GM12878 (cell line): ENCODE measurements around the gene XIRP1.

Experiments
- CHD1 ChIP-seq: IDR thresholded peaks from 2 replicates; pipeline ENCODE4 v1.6.1; 2012; ENCODE audit warnings: low read depth, low read length, improper control_type of control experiment
- CREB1 ChIP-seq: IDR thresholded peaks from 2 replicates; pipeline ENCODE4 v1.6.1; 2012; ENCODE audit warnings: low read depth, mild to moderate bottlenecking, inconsistent platforms
- EP300 ChIP-seq, 2 experiments: fragments of 150-350 bp in 1 of 2; IDR thresholded peaks; 2 replicates each; pipeline ENCODE4 v1.6.1; 2011 to 2012; ENCODE audit warnings: low read depth in 2 of 2, low read length in 2 of 2, borderline replicate concordance in 1 of 2, improper control_type of control experiment in 1 of 2, inconsistent platforms in 1 of 2; ENCODE audit not compliant: control insufficient read depth in 1 of 2
- EZH2 ChIP-seq: IDR thresholded peaks from 2 replicates; pipeline ENCODE4 v1.6.1; 2012; ENCODE audit warnings: low read depth, mild to moderate bottlenecking, control low read depth, inconsistent platforms, low read length, borderline replicate concordance; ENCODE audit not compliant: control insufficient read depth
- LARP7 ChIP-seq: fragments of 450-650 bp; IDR thresholded peaks from 2 replicates; pipeline ENCODE4 v1.6.1; 2017; ENCODE audit warnings: mild to moderate bottlenecking
- NBN ChIP-seq: fragments of 450-650 bp; IDR thresholded peaks from 2 replicates; pipeline ENCODE4 v1.6.1; 2016
- POLR2AphosphoS2 ChIP-seq: IDR thresholded peaks from 2 replicates; pipeline ENCODE4 v1.6.1; 2011; ENCODE audit warnings: low read depth, mild to moderate bottlenecking, low read length, improper control_type of control experiment, moderate library complexity
- SMC3 ChIP-seq: IDR thresholded peaks from 2 replicates; pipeline ENCODE4 v1.6.1; 2011; ENCODE audit warnings: low read length, improper control_type of control experiment, borderline replicate concordance
- ZBED1 ChIP-seq: IDR thresholded peaks from 2 replicates; pipeline ENCODE4 v1.6.1; 2016; ENCODE audit warnings: borderline replicate concordance
- ZZZ3 ChIP-seq: IDR thresholded peaks from 2 replicates; pipeline ENCODE4 v1.6.1; 2011; ENCODE audit warnings: low read depth; ENCODE audit not compliant: control insufficient read depth, insufficient read length
- TF ChIP-seq, protein P1 (sequence below), 3 experiments: IDR thresholded peaks in 2 of 3; conservative IDR thresholded peaks in 1 of 3; 2 replicates each; pipeline ENCODE4 v1.5.1; 2011; ENCODE audit warnings: low read depth in 3 of 3, low read length in 3 of 3, mild to moderate bottlenecking in 3 of 3, control low read depth in 2 of 3, moderate library complexity in 2 of 3, inconsistent platforms in 1 of 3, mixed read lengths in 1 of 3; ENCODE audit not compliant: control insufficient read depth in 2 of 3, insufficient read depth in 1 of 3; ENCODE audit errors: extremely low read depth in 1 of 3
- TF ChIP-seq, protein P2 (sequence below): IDR thresholded peaks from 2 replicates; pipeline ENCODE4 v1.6.1; 2012; ENCODE audit warnings: mild to moderate bottlenecking, low read depth, low read length
- TF ChIP-seq, protein P3 (sequence below): fragments of 450-650 bp; IDR thresholded peaks from 2 replicates; pipeline ENCODE4 v1.6.1; 2016; ENCODE audit warnings: mild to moderate bottlenecking
- TF ChIP-seq, protein P4 (sequence below): IDR thresholded peaks from 2 replicates; pipeline ENCODE4 v1.6.1; 2011; ENCODE audit warnings: low read depth, low read length, improper control_type of control experiment, borderline replicate concordance

DNA sequence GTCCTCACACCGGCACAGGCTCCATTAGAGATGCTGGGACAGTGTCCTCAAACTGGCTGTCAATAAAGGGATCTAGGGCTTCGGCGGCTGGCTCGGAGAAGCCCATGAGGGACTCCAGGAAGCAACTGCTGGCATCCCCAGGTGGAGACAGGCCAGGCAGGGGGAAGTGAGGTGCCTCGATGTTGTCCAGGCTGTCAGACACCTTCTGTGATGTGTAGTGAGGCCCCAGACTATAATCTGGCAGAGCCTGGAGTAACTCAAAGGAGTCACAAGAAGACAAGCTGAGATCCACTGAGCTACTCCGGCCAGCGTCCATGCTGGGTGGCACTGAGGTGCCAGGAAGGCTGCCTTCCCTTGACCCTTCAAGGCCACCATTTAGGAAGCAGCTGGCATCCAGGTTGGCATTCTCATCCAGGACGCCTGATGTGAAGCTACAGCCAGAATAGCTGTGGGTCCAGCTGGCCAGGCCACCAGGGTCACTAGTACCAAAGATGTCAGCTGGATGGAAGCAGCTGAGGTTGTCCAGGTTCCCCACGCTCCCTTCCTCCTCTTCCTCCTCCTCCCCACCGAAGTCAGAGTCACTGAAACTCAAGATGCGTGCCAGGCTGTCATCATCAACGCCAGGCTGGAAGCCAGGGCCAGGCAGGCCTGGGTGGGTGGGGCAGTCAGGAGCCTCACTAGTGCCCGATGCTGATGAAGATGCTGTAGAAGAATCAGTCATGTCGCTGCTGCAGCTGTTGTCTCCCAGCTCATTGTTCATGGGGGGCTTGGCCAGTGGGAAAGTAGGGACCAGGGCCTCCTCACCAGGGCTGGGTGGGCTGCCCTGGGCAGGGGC lies 49.1 kb downstream of the XIRP1 start:
- TF ChIP-seq, protein P1, sequence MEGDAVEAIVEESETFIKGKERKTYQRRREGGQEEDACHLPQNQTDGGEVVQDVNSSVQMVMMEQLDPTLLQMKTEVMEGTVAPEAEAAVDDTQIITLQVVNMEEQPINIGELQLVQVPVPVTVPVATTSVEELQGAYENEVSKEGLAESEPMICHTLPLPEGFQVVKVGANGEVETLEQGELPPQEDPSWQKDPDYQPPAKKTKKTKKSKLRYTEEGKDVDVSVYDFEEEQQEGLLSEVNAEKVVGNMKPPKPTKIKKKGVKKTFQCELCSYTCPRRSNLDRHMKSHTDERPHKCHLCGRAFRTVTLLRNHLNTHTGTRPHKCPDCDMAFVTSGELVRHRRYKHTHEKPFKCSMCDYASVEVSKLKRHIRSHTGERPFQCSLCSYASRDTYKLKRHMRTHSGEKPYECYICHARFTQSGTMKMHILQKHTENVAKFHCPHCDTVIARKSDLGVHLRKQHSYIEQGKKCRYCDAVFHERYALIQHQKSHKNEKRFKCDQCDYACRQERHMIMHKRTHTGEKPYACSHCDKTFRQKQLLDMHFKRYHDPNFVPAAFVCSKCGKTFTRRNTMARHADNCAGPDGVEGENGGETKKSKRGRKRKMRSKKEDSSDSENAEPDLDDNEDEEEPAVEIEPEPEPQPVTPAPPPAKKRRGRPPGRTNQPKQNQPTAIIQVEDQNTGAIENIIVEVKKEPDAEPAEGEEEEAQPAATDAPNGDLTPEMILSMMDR (IDR thresholded peaks at IDR 0.05 in 2 of 3, conservative IDR thresholded peaks at IDR 0.05 in 1 of 3; ENCODE audit: control insufficient read depth in 2 of 3, extremely low read depth in 1 of 3, insufficient read depth in 1 of 3, low read depth in 3 of 3, low read length in 3 of 3), result no peak
- TF ChIP-seq CHD1 (no peak), CREB1 (no peak), LARP7 (no peak), NBN (no peak), EP300 (IDR thresholded peaks at IDR 0.05; ENCODE audit: borderline replicate concordance in 1 of 2, control insufficient read depth in 1 of 2, low read depth in 2 of 2, low read length in 2 of 2) (no peak), SMC3 (no peak), EZH2 (no peak), ZBED1 (no peak), ZZZ3 (no peak), POLR2AphosphoS2 (peak; percentile 56; the same call in 1 of the 2 replicates)
- TF ChIP-seq, protein P2, sequence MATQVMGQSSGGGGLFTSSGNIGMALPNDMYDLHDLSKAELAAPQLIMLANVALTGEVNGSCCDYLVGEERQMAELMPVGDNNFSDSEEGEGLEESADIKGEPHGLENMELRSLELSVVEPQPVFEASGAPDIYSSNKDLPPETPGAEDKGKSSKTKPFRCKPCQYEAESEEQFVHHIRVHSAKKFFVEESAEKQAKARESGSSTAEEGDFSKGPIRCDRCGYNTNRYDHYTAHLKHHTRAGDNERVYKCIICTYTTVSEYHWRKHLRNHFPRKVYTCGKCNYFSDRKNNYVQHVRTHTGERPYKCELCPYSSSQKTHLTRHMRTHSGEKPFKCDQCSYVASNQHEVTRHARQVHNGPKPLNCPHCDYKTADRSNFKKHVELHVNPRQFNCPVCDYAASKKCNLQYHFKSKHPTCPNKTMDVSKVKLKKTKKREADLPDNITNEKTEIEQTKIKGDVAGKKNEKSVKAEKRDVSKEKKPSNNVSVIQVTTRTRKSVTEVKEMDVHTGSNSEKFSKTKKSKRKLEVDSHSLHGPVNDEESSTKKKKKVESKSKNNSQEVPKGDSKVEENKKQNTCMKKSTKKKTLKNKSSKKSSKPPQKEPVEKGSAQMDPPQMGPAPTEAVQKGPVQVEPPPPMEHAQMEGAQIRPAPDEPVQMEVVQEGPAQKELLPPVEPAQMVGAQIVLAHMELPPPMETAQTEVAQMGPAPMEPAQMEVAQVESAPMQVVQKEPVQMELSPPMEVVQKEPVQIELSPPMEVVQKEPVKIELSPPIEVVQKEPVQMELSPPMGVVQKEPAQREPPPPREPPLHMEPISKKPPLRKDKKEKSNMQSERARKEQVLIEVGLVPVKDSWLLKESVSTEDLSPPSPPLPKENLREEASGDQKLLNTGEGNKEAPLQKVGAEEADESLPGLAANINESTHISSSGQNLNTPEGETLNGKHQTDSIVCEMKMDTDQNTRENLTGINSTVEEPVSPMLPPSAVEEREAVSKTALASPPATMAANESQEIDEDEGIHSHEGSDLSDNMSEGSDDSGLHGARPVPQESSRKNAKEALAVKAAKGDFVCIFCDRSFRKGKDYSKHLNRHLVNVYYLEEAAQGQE, result no peak
- TF ChIP-seq, protein P3, sequence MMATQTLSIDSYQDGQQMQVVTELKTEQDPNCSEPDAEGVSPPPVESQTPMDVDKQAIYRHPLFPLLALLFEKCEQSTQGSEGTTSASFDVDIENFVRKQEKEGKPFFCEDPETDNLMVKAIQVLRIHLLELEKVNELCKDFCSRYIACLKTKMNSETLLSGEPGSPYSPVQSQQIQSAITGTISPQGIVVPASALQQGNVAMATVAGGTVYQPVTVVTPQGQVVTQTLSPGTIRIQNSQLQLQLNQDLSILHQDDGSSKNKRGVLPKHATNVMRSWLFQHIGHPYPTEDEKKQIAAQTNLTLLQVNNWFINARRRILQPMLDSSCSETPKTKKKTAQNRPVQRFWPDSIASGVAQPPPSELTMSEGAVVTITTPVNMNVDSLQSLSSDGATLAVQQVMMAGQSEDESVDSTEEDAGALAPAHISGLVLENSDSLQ, result no peak
- TF ChIP-seq, protein P4, sequence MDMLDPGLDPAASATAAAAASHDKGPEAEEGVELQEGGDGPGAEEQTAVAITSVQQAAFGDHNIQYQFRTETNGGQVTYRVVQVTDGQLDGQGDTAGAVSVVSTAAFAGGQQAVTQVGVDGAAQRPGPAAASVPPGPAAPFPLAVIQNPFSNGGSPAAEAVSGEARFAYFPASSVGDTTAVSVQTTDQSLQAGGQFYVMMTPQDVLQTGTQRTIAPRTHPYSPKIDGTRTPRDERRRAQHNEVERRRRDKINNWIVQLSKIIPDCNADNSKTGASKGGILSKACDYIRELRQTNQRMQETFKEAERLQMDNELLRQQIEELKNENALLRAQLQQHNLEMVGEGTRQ, result no peak
